IPS-18a (cell line): ENCODE measurements around the gene FLRT2.

Experiments
- H3K27ac ChIP-seq: one replicate; pipeline ENCODE4 v1.5.1; 2013; ENCODE audit warnings: low read length
- H3K27me3 ChIP-seq: one replicate; pipeline ENCODE4 v1.6.1; 2013; ENCODE audit warnings: mild to moderate bottlenecking, low read length; ENCODE audit not compliant: control insufficient read depth, insufficient read depth
- H3K36me3 ChIP-seq: one replicate; pipeline ENCODE4 v1.6.1; 2013; ENCODE audit warnings: low read depth, low read length; ENCODE audit not compliant: control insufficient read depth
- H3K4me1 ChIP-seq: one replicate; pipeline ENCODE4 v1.6.1; 2013; ENCODE audit warnings: low read depth, low read length; ENCODE audit not compliant: control insufficient read depth
- H3K4me3 ChIP-seq: one replicate; pipeline ENCODE4 v1.5.1; 2013; ENCODE audit warnings: low read length
- H3K9ac ChIP-seq: one replicate; pipeline ENCODE4 v1.6.1; 2013; ENCODE audit warnings: mild to moderate bottlenecking, low read length, moderate library complexity
- H3K9me3 ChIP-seq: one replicate; pipeline ENCODE4 v1.6.1; 2013; ENCODE audit warnings: low read depth, low read length; ENCODE audit not compliant: control insufficient read depth

The FLRT2 gene

DNA sequence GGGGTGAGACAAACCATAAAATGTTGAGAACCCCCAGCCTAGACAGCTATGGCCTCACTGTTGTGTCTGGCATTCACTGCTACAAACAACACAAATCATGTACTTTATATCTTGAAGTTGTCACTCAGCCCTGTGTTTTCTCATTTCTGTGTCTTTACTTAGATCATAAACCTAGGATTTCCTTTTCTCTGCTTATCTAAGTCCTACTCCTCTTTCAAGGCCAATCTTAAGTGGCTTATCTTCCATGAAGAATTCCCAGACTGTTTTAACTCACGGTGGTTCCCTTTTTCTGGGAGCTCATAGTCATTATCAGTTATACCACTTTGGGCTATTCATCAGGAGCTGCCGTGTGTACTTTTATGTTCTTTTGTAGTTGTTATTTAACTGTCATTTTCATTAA, 42.1 kb downstream of the FLRT2 start:
- H3K36me3 ChIP-seq, result no peaks in the 10 kb centered on the region
- no peak overlapping the region for H3K4me3 ChIP-seq
- H3K9me3 ChIP-seq, result no peaks in the 10 kb centered on the region
- H3K4me1 ChIP-seq, result peaks cover 42% of the 10 kb centered on the region
- H3K27ac ChIP-seq, result no peak overlapping the region
- H3K27me3 ChIP-seq, result no peaks in the 10 kb centered on the region
- H3K9ac ChIP-seq, result no peak overlapping the region

DNA sequence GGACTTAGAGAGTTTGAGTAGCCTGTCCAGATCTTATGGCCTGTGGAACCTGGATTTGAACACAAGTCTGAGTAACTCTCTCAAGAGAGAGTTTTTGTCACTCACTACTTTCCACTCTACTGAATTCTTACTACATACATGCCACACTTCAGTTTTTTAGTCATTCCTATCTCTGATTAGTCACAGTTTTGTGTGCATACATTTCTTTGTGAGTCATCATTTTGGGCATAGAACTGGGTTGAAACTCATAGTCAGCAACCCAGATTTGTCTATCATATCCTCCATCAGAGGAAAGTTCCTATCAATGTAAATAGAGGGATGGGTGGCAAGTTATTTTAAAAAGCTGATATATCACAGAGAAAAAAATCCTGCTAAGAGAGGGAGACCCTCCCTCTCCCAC, 42.9 kb downstream of the FLRT2 start:
- no peak overlapping the region for H3K27ac ChIP-seq
- no peaks in the 10 kb centered on the region for H3K27me3 ChIP-seq
- no peaks in the 10 kb centered on the region for H3K36me3 ChIP-seq
- H3K4me3 ChIP-seq, result no peak overlapping the region
- H3K9ac ChIP-seq, result no peak overlapping the region
- no peaks in the 10 kb centered on the region for H3K9me3 ChIP-seq
- H3K4me1 ChIP-seq, result peaks cover 44% of the 10 kb centered on the region

- Histone ChIP-seq H3K4me3 (no peak overlapping the region), H3K27me3 (no peaks in the 10 kb centered on the region), H3K9me3 (no peaks in the 10 kb centered on the region), H3K9ac (no peak overlapping the region), H3K27ac (no peak overlapping the region), H3K4me1 (peaks cover 39% of the 10 kb centered on the region), H3K36me3 (no peaks in the 10 kb centered on the region)
Measured at GRCh38 chr14:85573406-85573805, 43.5 kb downstream of the FLRT2 start.

- Histone ChIP-seq H3K27ac (peak overlapping the region; percentile 48), H3K4me1 (peaks cover 32% of the 10 kb centered on the region), H3K4me3 (no peak overlapping the region), H3K9me3 (no peaks in the 10 kb centered on the region), H3K27me3 (no peaks in the 10 kb centered on the region), H3K9ac (no peak overlapping the region), H3K36me3 (no peaks in the 10 kb centered on the region)
Measured at GRCh38 chr14:85574853-85575616, 45.1 kb downstream of the FLRT2 start.

GRCh38 chr14:85575617-85575898, 45.6 kb downstream of the FLRT2 start:
- Histone ChIP-seq H3K36me3 (no peaks in the 10 kb centered on the region), H3K9me3 (no peaks in the 10 kb centered on the region), H3K4me1 (peaks cover 36% of the 10 kb centered on the region), H3K27ac (peak overlapping the region; percentile 48), H3K27me3 (no peaks in the 10 kb centered on the region), H3K4me3 (no peak overlapping the region), H3K9ac (no peak overlapping the region)

DNA sequence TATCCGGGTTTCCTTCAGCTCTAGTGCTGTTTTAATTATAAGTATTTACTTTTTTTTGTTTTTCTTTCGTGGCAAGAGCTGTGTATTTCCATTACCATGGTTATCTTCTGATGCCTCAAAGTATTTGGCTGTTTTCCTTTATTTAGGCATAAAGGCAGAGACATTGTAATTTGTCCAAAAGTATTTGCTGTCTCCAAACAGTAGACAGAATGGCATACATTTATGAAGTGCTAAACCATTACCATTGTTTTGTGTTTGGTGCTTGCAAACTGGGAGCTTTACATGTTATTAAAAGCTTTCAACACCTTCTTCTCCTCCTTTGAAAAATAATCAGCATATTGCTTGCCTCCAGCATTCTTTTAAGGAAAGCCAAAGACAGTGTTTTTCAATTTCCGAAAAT, 46.3 kb downstream of the FLRT2 start:
- H3K9ac ChIP-seq, result no peak overlapping the region
- H3K27me3 ChIP-seq, result no peaks in the 10 kb centered on the region
- peaks cover 39% of the 10 kb centered on the region for H3K4me1 ChIP-seq
- H3K27ac ChIP-seq, result no peak overlapping the region
- no peaks in the 10 kb centered on the region for H3K9me3 ChIP-seq
- H3K4me3 ChIP-seq, result no peak overlapping the region
- no peaks in the 10 kb centered on the region for H3K36me3 ChIP-seq

DNA sequence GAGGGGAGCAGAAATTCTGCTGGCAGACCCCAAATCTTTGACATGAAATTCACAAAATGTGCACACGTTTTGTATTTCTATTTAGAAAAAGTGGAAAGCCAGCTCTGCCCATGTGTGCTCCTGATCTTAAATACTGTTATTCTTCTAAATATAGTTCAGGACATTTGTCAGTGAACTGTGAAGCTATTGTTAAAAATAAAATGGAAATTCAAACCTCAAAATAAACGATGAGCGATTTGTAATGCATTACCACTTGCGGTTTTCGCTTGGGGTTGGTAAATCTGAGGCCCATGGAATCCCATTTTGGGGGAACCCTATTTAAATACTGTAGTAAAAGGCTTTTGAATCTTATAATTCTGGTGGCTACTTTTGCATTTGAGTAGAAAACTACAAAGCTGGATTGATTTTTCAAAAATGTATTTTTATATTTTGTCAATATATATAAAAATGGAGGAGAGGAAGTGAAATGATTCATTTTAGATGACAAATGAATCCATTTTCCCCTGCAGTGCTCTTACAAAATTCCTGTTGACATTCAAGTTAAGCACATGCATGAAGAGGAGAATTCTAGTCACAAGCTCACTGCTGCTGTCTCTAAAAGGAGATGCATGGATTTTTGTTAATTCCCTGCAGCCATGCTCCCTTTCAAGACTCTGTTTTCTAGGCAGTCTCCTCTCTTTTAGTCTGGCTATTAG, 47.1 kb downstream of the FLRT2 start:
- Histone ChIP-seq H3K36me3 (no peaks in the 10 kb centered on the region), H3K9ac (no peak overlapping the region), H3K27ac (peak overlapping the region; percentile 24), H3K4me1 (peaks cover 40% of the 10 kb centered on the region), H3K4me3 (no peak overlapping the region), H3K27me3 (no peaks in the 10 kb centered on the region), H3K9me3 (no peaks in the 10 kb centered on the region)

DNA sequence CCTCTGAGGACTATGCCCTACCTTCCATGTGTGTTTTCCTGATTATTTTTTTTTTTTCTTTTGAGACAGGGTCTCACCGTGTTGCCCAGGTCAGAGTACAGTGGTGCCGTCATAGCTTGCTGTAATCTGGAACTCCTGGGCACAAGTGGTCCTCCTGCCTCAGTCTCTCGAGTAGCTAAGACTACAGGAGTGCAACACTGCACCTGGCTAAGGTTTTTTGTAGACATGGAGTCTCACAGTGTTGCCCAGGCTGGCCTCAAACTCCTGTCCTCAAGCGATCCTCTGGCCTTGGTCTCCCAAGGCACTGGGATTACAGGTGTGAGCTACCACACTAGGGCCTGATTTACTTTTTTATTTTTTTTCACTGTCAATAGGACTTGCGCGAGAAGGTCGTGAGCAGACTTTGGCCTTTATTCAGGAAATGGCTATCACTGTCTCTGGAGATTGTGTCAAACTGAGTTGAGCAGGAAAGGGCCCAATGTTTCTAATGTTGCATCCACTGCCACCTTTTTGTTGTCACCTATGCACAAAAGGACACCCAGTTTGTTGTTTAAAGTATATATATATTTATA, 47.7 kb downstream of the FLRT2 start:
- Histone ChIP-seq H3K4me3 (no peak overlapping the region), H3K36me3 (no peaks in the 10 kb centered on the region), H3K27ac (no peak overlapping the region), H3K27me3 (no peaks in the 10 kb centered on the region), H3K9ac (no peak overlapping the region), H3K4me1 (peaks cover 40% of the 10 kb centered on the region), H3K9me3 (no peaks in the 10 kb centered on the region)

GRCh38 chr14:85578357-85578756, 48.4 kb downstream of the FLRT2 start:
- Histone ChIP-seq H3K9ac (no peak overlapping the region), H3K9me3 (no peaks in the 10 kb centered on the region), H3K36me3 (no peaks in the 10 kb centered on the region), H3K4me1 (peaks cover 40% of the 10 kb centered on the region), H3K27ac (no peak overlapping the region), H3K27me3 (no peaks in the 10 kb centered on the region), H3K4me3 (no peak overlapping the region)

DNA sequence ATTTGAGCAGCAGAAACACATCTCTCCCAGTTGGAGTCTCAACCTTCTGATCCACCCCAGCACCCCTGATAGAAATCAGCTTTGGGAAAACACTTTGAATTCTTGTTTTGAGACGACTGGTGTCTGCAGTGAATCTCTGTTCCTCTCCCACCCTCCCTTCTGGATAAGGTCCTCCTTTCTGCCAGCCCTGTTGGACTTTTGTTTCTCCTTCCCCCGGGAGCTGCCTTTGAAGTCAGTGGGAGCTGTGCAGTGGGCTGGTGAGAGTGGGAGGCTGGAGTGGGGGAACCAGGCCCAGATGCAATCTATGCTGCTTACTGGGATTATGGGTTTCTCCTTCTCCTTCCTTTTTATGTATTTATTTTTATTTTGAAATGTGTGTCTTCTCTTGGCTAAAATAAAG, 49.0 kb downstream of the FLRT2 start:
- no peak overlapping the region for H3K9ac ChIP-seq
- no peaks in the 10 kb centered on the region for H3K27me3 ChIP-seq
- no peaks in the 10 kb centered on the region for H3K9me3 ChIP-seq
- H3K4me3 ChIP-seq, result no peak overlapping the region
- no peak overlapping the region for H3K27ac ChIP-seq
- H3K4me1 ChIP-seq, result peaks cover 40% of the 10 kb centered on the region
- no peaks in the 10 kb centered on the region for H3K36me3 ChIP-seq

DNA sequence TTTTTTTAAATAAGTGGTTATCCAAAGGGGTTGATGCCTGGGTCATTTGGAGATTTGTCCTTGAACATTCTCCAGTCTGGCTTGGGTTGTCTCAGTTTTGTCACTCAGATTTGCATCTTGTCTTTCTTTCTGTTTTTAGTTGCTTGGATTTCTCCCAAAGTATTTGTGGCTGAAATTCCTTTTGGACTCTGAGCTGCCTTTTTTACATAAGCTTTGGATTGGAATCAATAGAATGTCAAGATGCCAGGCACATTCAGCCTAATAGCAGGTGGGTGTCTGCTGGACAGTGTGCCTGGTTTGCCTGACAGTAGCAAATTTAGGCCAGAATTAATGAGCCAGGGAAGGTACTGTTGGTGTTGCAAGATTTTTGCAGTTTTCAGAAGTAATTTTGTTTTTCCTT, 50.0 kb downstream of the FLRT2 start:
- no peak overlapping the region for H3K9ac ChIP-seq
- no peaks in the 10 kb centered on the region for H3K27me3 ChIP-seq
- no peak overlapping the region for H3K27ac ChIP-seq
- no peak overlapping the region for H3K4me3 ChIP-seq
- no peaks in the 10 kb centered on the region for H3K36me3 ChIP-seq
- no peaks in the 10 kb centered on the region for H3K9me3 ChIP-seq
- peaks cover 33% of the 10 kb centered on the region for H3K4me1 ChIP-seq
